Activated CD8-positive, alpha-beta memory T cell treated with anti-CD3 and anti-CD28 coated beads, Interleukin-2, amount 50 U/mL, for 4 hours (primary cell): ENCODE measurements around the gene INPP4A.
"Not testable (repeated sequence)": the region's sequence is repeated elsewhere in the genome, so short reads cannot be mapped to it uniquely, and the experiment has no call there.

Experiments
- DNase-seq: peaks from one replicate; pipeline ENCODE4 v3.0.0-alpha.2; 2020

The INPP4A gene

DNA sequence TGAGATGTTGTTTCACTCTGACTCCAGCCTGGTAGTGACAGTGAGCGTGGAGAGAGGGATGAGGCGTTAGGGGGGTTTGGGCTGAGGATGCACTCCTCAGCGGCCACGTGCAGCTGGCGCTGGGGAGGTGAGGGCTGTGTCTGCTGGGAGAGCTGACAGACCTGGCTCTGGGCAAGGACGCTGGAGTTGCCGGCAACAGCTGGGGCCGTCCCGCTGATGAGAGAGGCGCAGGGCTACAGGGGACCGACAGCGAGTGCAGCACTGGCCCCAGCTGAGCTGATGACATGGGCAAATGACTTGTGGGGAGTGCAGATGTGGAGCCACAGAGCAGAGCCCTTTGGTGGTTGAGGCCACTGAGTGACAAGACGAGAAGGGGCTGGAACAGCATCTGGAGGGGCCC, 125.3 kb downstream of the INPP4A start:
- no peak for DNase-seq

DNA sequence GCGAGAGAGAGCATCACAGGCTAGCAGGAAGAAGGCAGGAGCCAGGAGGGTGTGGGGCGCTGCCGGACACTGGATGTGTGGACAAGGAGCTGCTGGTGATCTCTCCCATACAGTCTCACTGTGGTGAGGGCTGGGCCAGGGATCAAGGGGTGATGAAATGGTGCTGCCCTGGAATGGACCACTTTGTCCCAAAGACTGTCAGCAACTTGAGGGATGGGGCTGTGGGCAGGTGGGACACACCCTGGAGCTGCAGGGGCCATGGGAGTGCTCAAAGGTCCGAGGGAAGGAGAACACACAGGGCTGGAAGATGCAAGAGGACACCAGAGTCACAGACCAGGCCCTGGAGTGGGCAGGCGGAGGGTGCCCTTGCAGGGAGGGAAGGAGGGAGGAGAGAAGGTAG, 125.7 kb downstream of the INPP4A start:
- no peak for DNase-seq

DNA sequence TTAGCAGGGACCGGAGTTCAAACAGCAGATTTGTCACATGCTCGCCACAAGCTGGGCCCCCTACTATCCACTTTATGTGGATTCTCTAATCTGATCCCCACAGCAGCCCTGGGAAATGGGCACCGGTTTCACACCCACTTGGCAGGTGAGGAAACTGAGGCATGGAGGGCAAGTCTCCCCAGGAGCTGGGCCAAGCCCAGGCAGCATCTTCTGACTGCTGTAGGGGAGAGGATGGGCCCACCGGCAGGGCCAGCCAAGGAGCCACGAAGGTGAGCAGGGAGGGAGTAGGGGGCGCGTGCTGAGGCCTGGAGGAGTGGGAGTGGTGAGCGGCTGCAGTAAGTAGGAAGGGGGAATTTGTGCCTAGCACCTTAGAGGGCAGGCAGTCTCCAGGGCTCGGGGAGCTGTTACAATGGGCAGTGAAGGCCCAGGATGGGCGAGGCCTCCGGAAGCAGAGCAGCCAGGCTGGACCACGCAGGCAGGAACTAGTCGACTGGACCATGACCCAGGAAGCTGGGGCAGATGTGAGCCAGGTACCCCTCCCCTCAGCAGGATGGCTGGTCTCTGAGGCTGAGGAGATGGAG, 126.6 kb downstream of the INPP4A start:
- DNase-seq: no peak

DNA sequence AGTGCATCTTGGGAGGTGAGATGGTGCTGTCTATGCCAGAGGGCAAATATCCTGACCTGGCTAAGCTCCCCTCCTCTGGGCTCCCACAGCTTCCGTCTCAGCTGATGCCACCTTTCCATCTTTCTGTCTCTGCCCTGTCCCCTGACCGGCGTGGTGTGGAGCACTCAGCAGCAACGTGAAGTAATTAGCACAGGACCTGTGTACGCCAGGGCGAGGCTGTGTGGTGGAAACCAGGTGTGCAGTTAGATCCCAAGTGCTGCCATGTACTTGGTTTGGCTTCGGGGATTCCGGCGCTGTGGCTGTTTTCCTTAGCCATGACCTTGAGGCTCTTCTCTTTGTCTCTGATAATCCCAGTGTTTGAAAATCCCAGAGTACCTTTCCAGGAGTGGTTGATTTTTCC, 127.1 kb downstream of the INPP4A start:
- DNase-seq: no peak

DNA sequence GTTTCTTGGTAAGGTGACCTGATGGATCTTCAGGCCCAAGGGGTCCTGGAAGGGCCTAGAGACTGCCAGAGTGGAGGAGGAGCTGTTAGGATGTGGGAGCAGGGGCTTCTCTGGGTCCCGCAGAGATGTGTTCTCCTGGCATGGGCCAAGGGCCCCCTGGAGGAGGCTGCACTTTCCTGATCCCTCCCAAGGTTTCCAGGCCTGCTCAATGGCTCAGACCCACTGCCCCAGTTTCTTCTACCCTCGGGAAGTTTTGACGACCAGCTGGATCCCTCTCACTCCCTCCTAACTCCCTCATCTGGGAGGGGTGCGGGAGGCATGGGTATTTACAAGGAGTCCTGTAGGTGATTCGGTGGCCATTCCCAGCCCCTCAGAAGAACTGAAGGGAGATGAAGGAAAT, 127.6 kb downstream of the INPP4A start:
- no peak for DNase-seq

DNA sequence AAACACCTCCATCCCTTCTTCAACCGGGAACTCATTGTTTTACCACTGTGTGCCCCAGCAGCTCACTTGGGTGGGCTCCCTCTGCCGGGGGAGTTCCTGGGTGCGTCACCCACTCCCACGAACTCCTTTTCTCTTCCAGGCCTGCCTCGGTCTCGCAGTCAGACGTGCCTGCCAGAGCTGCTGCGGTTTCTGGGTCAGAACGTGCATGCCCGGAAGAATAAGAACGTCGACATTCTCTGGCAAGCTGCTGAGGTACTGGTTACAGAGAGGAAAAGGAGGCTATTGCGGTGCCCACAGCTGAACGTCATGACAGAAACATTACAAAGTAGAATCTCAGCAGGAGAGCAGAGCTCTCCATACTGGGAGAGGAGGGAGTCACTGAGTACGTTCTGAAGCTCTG, 128.0 kb downstream of the INPP4A start:
- DNase-seq: no peak

DNA sequence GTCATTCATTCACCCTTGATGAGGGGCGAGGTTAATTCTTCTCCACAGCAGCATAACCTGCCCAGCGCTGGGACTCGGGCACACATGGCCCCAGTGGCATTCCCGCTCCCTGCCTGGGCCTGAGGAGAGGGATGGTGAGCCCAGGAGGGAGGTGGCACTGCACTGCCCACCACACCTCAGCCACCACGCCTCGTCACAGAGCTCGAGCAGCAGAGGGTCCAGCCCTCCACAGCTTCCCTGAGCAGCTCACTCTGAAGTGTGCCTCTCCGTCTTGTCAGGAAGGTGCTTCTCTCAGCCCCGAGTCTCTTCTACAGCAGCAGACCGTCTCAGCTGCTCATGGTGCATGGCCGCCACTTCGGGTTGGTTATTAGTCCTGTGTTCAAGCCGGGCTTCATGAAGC, 128.8 kb downstream of the INPP4A start:
- no peak for DNase-seq

DNA sequence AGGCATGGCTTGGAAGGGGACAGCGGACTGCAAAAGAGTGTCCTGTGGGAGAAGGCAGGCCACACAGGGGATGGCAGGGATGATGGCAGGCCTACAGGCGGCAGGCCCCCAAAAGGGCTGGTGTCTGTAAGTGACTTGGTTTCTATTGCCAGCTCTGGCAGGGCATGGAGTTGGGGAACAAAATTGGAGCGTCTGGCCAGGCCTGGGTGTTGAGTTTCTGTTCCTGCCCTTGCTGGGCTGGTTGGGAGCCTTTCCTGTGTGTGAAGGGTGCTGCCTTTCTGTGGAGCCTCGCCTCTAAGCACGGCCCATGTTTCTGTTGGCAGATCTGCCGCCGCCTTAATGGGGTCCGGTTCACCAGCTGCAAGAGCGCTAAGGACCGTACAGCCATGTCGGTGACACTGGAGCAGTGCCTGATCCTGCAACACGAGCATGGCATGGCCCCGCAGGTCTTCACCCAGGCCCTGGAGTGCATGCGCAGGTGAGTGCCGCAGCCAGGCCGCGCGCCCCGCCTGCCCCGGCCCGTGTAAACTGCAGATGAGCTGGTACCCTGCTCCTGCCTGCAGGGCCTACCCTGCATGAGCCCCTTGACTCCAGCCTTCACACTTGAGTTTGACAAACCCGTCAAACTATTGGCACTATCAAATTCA, 132.1 kb downstream of the INPP4A start:
- DNase-seq: no peak

DNA sequence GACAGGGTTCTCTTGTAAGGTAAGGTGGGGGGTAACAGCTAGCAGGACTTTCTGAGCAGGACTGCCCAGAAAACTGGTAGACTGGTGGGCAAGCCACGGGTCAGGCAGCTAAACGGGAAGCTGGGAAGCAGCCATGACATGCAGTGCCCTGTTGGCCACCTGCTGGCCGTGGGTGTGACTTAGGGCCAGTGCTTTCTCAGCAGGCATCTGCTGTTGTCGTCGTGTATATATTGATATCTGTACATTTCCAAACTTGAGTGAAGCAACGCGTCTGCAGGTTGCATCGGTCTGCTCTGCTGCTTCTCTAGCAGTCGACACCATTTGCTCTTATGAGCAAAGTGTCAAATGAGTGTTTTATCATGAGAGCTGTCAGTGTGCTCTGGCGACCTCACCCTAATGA, 132.7 kb downstream of the INPP4A start:
- DNase-seq: no peak

DNA sequence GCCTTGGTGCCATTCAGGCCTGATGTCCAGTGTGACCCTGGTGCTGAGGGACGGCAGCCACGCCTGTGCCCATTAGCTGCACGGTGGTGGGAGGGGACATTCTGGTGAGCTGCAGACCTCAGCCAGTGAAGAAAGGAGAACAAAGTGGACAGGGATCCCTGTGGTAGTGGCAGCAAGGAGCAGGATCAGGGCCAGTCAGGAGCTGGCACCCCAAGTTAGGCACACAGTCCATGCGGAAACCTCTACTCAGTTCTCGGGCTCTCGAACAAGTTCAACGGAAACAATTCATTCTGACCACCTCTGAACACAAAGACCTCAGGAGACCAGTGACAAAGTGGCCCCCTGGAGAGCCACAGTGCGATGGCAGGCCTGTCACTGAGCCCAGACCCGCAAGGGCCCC, 133.6 kb downstream of the INPP4A start:
- no peak for DNase-seq

DNA sequence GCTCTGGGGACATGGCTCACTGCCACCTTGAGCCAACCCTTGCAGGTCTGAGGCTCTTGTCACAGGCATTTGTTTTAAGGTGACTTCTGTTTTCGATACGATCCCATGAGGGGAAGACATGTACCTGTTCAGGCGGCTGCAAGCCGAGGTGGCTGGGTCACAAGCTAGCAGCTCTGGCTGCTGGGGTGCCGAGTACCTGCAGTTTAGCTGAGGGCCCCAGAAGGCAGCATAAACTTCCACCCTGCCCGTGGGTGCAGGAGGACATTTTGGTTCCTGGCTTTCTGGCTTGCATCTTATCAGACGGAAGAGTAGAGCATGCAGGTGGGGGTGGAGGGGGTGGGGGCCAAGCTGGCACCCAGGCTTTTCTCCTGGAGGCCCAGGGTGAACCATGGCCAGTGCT, 135.3 kb downstream of the INPP4A start:
- no peak for DNase-seq

DNA sequence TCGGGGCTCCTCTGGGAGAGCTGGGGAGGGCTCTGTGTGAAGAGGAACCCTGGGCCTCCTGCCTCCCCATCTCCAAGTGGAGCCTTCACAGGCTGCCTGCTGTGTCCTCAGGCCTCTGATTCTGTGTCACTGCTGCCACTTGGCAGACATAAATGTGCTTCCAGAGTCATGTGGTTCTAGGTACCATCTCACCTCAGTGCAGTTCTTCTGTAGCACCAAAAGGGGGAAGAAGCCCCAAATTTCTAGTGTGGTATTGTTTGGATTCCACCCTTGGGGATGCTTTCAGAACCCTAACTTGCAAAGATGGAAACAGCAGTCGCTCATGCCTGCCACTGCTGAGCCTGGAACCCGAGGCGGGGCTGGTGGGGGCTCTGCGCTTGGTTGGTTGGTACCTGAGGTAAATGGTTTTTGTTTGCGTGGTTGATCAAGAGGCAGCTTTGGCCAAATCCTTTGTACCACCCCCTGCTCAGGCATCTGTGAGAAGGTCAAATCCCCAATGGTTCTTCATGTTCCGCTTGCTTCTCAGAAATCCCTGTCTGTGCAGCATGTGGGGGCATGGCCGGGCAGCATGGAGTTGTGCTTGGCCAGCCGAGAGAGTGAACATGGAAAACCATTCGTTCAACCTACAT, 136.1 kb downstream of the INPP4A start:
- no peak for DNase-seq

DNA sequence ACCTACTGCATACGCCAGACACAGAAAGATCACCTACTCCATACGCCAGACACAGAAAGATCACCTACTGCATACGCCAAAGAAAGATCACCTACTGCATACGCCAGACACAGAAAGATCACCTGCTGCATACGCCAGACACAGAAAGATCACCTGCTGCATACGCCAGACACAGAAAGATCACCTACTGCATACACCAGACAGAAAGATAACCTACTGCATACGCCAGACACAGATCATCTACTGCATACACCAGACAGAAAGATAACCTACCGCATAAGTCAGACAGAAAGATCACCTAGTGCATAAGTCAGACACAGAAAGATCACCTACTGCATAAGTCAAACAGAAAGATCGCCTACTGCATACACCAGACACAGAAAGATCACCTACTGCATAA, 137.9 kb downstream of the INPP4A start:
- no peak for DNase-seq

DNA sequence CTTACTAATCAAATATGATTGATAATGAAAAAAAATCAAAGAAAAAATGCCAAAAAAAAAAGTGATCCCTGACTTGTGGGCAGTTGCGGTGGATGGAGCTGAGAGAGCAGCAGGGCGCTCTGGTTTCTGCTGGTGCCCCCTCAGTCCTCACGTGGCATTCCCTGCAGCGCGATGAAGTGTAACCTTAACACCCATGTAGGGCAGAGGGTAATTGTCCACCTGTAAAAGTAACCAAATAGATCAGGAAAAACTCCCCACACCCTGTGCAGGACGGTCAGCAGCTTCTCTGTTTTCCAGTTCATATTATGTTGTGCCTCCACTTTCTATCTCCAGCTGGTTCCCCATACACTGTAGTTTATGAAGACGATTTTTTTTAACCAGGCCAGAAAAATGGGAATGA, 138.6 kb downstream of the INPP4A start:
- no peak for DNase-seq

DNA sequence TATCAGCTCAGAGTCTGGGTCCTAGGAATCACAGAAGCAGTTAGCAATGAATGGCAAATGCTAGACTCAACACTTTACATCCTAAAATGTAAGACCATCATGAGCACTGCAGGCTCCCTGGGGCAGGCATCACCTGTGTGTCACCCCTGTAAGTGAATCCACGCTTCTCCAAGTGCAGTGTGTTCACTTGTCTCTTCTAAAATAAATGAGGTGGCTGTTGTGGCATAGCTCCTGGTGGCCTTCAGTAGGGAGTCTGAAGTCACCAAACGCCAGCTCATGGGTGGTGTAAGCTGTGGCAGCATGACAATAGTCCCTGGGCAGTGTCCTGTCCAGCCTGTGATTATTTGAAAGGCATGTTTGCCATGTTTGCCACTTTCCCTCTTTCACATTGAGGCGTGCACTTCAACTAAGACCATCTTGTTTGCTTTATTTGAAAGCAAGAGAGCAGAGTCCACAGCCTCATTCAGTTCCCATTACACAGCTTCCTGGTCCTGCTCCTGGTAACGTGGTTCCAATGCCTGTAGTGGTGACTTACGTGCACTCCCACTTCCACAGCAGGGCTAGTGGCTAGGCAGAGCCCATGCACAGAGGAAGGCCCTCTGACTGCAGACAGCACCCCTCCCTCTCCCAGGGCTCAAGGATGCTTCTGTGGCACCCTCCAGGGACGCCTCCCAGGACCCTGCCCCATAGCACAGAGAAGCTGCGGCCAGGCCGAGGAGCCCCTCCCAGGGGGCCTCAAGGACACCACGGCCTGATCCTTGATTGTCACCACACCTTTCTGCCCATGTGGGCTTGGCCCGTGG, 139.4 kb downstream of the INPP4A start:
- no peak for DNase-seq

DNA sequence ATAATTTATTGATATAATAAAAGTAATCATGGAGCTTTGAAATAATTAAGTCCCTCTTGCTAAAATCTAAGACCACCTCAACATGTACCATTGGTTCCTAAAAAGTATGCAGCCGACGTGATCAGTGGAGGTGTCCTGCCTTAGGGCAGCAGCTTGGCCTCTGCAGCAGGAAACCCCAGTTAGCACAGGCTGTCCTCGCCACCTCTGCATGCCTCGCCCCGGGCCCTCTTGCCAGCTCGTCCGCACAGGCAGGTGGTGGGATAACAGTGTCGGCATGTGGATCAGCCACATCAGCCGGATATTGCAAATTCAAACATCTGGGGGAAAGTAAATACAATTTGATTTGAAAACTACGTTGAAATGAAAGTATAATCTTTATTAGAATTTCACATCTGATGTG, 140.7 kb downstream of the INPP4A start:
- no peak for DNase-seq

DNA sequence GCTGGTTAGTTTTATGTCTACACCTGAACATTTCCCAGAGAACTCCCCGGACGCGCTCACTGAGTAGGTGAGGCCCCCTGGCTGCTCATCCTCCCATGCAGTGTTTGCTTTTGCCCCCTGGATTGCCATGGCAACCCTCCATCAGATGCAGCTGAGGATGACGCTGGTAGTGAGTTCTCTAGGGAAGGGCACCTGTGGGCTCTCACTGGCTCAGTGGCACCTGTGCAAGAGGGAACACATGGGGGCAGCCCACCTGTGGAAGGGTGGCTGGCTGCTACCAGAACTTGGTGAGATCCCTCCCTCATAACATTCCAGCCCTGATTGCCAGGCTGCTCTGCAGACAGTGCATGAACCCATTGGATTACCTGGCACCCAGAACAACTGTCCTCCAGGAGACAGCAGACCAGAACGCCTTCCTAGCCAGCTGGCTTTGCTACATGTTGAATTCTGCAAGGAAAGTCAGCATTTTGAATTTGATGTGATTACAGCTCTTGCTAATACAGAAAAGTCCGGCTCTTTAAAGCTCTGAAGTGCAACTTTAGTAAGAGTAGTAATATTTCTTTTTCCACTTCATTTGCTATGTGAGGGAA, 142.0 kb downstream of the INPP4A start:
- DNase-seq: no peak

DNA sequence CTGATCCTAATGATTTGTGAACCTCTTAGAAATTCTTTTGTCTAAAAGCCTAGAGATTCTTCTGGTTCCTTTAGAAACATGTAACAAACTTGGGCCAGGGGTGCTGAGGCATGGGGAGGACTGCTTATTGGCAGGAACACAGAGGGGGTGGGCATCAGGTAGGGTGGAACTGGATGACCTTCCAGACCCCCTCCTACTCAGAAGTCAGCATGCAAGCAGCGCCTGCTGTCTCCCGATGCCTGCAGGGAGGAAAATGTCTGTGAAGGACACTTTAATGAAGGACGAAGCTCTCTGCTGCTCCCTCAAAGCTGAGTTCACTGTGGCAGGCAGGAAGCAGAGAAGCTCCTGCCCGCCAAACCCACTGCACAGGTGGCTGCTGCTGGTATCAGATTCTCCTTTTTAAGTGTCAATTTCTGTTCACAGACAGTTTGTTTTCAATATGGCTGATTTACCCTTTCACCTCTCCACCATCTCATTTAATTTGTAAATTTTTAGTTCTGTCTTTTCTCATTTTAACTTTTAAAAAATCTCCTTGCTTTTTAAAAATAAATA, 144.3 kb downstream of the INPP4A start:
- DNase-seq: no peak

DNA sequence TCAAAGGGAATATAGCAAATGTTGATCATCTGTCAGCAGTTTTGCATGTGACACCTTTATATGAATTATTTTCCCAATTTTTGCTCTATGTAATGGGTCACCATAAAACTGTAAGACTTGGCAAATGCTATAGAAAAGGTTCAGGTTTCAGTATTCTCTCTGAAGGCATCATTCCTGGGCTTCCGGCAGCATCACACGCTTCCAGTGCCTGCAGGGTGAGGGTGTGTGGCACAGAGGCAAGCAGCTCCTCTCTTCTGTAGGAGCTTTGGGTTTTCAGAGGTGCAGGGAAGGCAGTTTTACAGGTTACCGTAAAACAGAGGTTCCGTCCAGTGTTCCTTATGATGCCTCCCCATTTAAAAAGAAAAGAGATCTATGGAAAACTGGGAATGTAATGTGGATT, 144.8 kb downstream of the INPP4A start:
- DNase-seq: no peak

DNA sequence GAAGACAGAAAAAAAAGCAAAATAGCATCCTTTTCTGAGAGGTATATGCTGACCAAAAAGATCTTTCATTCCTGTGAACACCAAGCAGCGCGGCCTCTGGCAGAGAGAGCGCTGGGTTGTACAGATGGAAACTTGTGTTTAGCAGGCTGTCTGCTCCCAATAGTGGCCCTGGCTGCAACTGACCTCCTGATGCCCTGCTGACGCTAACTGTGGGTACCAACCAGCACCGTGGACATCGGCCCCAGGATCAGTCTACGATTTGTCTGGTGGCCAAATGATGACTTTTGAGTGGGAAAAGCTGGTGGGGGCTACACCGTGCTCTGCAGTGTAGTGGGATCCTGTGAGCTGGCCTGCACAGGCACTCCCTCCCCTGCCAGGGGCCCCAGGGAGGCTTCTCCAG, 147.9 kb downstream of the INPP4A start:
- DNase-seq: no peak

DNA sequence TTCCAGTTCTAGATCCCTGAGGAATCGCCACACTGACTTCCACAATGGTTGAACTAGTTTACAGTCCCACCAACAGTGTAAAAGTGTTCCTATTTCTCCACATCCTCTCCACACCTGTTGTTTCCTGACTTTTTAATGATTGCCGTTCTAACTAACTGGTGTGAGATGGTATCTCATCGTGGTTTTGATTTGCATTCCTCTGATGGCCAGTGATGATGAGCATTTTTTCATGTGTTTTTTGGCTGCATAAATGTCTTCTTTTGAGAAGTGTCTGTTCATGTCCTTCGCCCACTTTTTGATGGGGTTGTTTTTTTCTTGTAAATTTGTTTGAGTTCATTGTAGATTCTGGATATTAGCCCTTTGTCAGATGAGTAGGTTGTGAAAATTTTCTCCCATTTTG, 150.0 kb downstream of the INPP4A start:
- DNase-seq: not testable (repeated sequence)

DNA sequence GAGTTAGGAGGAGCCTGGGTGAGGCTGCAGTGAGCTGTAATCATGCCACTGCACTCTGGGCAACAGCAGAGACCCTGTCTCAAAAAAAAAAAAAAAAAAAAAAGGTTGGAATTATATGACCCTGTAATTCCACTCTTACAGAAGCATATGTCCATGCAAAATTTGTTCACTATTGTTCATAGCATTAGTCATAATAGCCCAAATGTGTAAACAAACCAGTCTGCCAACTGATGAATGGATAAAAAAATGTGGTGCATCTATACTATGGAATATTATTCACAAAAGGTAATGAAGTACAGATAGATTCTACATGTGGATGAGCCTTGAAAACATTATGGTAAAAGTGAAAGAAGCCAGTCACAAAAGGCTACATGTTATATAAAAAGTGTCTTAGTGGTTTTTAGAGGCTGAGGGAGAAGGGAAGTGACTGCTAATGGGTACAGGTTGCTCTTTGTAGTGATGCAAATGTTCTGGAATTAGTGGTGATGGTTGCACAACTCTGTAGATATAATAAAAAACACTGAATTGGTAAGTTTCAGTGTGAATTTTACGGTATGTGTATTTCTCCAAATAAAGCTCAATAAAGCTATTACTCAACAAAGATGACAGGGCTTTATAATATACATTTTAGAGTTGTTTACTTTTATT, 154.2 kb downstream of the INPP4A start:
- DNase-seq: no peak
